ENCODE results near the gene ASTN2. TPM values are rescaled to one million over a fixed set of nuclear protein-coding genes. Genes with fewer than 3 reads are reported as not detected.

The ASTN2 gene
- polyA plus RNA-seq, 1 experiment: 6.6 TPM

DNA sequence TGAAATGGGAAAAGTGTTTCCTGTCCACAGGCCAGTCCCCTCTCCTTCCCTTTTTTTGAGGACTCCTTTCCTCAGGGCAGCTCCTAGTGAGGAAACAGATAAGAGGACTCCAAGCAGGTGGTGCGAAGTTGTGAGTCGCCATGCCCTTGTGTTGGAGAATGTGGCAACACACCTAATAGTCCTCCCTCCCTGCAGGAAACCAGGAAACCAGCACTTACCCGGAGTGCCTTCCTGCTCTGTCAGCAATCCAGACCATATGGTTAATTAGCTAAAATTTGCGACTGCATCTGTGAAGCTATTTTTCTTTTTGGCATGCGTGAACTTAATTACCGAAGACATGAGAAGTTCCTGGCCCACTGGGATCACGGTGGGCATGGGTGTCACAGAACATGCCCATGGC is 657.8 kb downstream of the ASTN2 start:
- no peak overlapping the region for H3K27ac ChIP-seq (ENCODE audit: low read depth, low read length)
- H3K4me3 ChIP-seq (ENCODE audit: low read depth, low read length): no peak overlapping the region
- no peaks in the 10 kb centered on the region for H3K27me3 ChIP-seq (ENCODE audit: control insufficient read depth, insufficient read depth, low read length)
- TF ChIP-seq, protein P1, sequence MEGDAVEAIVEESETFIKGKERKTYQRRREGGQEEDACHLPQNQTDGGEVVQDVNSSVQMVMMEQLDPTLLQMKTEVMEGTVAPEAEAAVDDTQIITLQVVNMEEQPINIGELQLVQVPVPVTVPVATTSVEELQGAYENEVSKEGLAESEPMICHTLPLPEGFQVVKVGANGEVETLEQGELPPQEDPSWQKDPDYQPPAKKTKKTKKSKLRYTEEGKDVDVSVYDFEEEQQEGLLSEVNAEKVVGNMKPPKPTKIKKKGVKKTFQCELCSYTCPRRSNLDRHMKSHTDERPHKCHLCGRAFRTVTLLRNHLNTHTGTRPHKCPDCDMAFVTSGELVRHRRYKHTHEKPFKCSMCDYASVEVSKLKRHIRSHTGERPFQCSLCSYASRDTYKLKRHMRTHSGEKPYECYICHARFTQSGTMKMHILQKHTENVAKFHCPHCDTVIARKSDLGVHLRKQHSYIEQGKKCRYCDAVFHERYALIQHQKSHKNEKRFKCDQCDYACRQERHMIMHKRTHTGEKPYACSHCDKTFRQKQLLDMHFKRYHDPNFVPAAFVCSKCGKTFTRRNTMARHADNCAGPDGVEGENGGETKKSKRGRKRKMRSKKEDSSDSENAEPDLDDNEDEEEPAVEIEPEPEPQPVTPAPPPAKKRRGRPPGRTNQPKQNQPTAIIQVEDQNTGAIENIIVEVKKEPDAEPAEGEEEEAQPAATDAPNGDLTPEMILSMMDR (IDR thresholded peaks at IDR 0.05; ENCODE audit: low read depth, low read length): no peak
- ChIA-PET CTCF (no interaction called here), POLR2A (no interaction called here)
- DNase-seq (ENCODE audit: low read depth, low spot score): no peak
- H3K9me3 ChIP-seq (ENCODE audit: control insufficient read depth, insufficient read depth, low read length): no peaks in the 10 kb centered on the region

DNA sequence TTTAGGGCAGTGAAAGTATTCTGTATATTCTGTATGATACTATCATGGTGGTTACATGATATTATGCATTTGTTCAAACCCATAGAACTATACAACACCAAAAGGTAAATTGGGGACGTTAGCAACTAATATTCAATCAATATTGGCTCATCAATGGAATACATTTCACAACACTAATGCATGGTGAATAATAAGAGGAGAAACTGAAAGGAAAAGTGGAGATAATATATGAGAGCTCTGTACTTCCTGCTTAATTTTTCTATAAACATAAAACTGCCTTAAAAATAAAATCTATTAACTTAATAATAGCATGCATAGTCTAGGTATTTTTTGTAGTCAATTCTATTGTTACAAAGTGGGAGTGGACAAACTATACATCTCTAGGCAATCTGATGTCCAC is 661.5 kb downstream of the ASTN2 start:
- no peaks in the 10 kb centered on the region for H3K27me3 ChIP-seq (ENCODE audit: control insufficient read depth, insufficient read depth, low read length)
- ChIA-PET CTCF (interaction anchor here (1.3 to 1.4 kb wide), 2 partner anchors 17 to 107 kb away, joined by 9 to 18 read pairs; no protein-coding TSS in a partner anchor), POLR2A (no interaction called here)
- no peak overlapping the region for H3K27ac ChIP-seq (ENCODE audit: low read depth, low read length)
- no peaks in the 10 kb centered on the region for H3K9me3 ChIP-seq (ENCODE audit: control insufficient read depth, insufficient read depth, low read length)
- H3K4me3 ChIP-seq (ENCODE audit: low read depth, low read length): no peak overlapping the region
- no peak for DNase-seq (ENCODE audit: low read depth, low spot score)
- TF ChIP-seq, protein P1 (IDR thresholded peaks at IDR 0.05; ENCODE audit: low read depth, low read length): no peak

DNA sequence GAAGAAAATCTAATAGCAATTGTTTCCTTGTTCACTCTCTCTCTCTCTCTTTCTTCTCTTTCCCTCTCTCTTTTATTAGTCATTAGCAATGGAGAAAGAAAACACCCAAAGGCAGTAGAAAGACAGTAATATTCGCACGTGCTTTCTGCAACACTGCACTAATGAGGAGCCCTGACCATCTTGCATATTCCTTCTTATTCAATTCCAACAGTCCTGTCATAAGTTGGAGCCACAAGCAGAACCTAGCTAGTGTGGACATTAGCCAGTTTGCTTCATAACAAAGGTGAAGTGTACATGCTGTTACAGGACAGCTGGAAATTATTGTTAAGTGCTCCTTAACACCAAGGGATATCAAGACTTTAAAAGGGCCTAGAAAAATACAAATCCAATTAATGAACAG is 664.3 kb downstream of the ASTN2 start:
- TF ChIP-seq, protein P1 (IDR thresholded peaks at IDR 0.05; ENCODE audit: low read depth, low read length): no peak
- H3K9me3 ChIP-seq (ENCODE audit: control insufficient read depth, insufficient read depth, low read length): no peaks in the 10 kb centered on the region
- H3K4me3 ChIP-seq (ENCODE audit: low read depth, low read length): no peak overlapping the region
- CTCF ChIA-PET: interaction anchor here (2.3 to 3.0 kb wide), 2 partner anchors 14 to 110 kb away, joined by 8 to 12 read pairs; no protein-coding TSS in a partner anchor
- POLR2A ChIA-PET: no interaction called here
- no peak overlapping the region for H3K27ac ChIP-seq (ENCODE audit: low read depth, low read length)
- H3K27me3 ChIP-seq (ENCODE audit: control insufficient read depth, insufficient read depth, low read length): no peaks in the 10 kb centered on the region
- DNase-seq (ENCODE audit: low read depth, low spot score): no peak

DNA sequence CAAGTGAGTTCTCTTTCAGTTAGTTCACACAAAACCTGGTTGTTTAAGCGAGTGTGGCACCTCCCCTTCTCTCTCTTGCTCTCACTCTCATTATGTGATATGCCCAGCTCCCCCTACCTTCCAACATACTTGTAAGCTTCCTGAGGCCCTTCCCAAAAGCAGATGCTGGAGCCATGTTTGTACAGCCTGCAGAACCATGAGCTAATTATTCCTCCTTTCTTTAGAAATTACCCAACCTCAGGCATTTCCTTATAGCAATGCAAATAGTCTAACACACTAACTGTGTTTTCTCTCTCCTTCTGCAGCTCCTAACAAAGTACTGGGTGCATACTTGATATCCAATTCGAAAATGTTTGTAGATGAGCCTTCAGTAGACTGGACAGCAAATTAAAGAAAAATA is 665.1 kb downstream of the ASTN2 start:
- H3K9me3 ChIP-seq (ENCODE audit: control insufficient read depth, insufficient read depth, low read length): no peaks in the 10 kb centered on the region
- H3K27ac ChIP-seq (ENCODE audit: low read depth, low read length): no peak overlapping the region
- CTCF ChIA-PET: interaction anchor here (1.1 to 3.0 kb wide), 3 partner anchors 13 to 111 kb away, joined by 3 to 12 read pairs (median 8); no protein-coding TSS in a partner anchor
- H3K4me3 ChIP-seq (ENCODE audit: low read depth, low read length): no peak overlapping the region
- TF ChIP-seq, protein P1 (IDR thresholded peaks at IDR 0.05; ENCODE audit: low read depth, low read length): no peak
- POLR2A ChIA-PET: no interaction called here
- peaks cover 1% of the 10 kb centered on the region for H3K27me3 ChIP-seq (ENCODE audit: control insufficient read depth, insufficient read depth, low read length)
- no peak for DNase-seq (ENCODE audit: low read depth, low spot score)

DNA sequence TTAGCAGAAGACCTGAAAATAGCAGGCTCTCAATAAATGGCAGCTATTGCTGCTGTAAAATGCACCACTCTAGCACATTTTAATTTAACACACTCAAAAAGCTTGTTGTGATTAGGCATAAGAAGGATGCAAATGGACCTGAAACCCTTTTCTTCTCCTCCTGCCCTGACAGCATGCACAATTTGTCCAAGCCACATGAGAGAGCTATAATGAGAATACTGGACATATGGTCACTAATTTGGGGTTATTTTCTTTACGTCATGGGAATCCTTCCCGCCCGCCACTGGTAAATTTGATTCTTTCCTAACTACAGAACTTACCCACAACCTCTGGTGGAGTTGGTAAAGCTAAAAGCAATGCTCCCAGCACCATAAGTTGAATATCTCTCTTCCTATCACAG is 665.7 kb downstream of the ASTN2 start:
- no peak overlapping the region for H3K4me3 ChIP-seq (ENCODE audit: low read depth, low read length)
- TF ChIP-seq, protein P1 (IDR thresholded peaks at IDR 0.05; ENCODE audit: low read depth, low read length): no peak
- H3K27me3 ChIP-seq (ENCODE audit: control insufficient read depth, insufficient read depth, low read length): peaks cover 3% of the 10 kb centered on the region
- no peak overlapping the region for H3K27ac ChIP-seq (ENCODE audit: low read depth, low read length)
- no peak for DNase-seq (ENCODE audit: low read depth, low spot score)
- H3K9me3 ChIP-seq (ENCODE audit: control insufficient read depth, insufficient read depth, low read length): no peaks in the 10 kb centered on the region
- ChIA-PET POLR2A (no interaction called here), CTCF (interaction anchor here (1.1 to 3.0 kb wide), 3 partner anchors 12 to 111 kb away, joined by 3 to 12 read pairs (median 8); no protein-coding TSS in a partner anchor)

All from AG04450 (cell line).